ENCODE measurements around the gene SAMD11.
"Not testable (repeated sequence)": the region's sequence is repeated elsewhere in the genome, so short reads cannot be mapped to it uniquely, and the experiment has no call there.

Gene SAMD11, protein sequence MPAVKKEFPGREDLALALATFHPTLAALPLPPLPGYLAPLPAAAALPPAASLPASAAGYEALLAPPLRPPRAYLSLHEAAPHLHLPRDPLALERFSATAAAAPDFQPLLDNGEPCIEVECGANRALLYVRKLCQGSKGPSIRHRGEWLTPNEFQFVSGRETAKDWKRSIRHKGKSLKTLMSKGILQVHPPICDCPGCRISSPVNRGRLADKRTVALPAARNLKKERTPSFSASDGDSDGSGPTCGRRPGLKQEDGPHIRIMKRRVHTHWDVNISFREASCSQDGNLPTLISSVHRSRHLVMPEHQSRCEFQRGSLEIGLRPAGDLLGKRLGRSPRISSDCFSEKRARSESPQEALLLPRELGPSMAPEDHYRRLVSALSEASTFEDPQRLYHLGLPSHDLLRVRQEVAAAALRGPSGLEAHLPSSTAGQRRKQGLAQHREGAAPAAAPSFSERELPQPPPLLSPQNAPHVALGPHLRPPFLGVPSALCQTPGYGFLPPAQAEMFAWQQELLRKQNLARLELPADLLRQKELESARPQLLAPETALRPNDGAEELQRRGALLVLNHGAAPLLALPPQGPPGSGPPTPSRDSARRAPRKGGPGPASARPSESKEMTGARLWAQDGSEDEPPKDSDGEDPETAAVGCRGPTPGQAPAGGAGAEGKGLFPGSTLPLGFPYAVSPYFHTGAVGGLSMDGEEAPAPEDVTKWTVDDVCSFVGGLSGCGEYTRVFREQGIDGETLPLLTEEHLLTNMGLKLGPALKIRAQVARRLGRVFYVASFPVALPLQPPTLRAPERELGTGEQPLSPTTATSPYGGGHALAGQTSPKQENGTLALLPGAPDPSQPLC
- total RNA-seq: 0 reads per million in 2 donors

DNA sequence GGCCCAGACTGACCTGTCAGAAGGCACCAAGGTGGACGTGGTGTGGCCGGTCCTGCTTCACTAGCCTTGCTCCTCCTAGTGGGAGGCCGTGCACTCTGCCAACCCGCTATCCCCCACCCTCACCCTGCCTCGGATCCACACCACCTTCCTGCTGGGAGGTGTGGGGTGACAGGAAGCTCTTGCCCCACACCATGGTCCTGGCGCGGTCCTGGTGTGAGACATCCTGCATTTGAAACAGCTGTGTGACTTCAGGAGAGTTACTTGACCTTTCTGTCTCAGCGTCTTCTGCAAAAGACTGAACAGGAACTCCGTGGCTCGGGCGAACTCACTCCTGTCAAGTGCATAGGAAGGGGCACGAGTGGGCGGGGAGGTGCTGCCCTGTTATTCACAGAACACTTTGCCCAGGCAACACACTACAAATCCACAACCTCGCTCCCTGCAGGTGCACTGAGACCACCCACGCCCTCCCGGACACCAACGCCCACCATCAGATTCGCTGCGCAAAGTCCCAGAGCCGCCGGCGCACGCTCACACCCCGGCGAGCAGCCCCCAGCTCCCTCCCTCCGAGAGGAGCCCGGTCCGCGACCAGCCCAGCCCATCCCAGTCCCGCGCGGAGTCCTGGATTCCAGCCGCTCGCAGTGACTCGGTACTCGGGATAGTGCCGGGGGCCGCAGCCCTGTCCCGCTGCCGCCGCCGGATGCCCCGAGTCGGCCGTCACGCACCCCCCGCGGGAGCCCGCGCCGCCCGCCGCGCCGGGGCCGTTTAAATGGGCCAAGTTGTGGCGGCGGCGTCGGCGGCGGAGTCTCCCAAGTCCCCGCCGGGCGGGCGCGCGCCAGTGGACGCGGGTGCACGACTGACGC, at the start of gene SAMD11:
Gene SAMD11, plus strand, starts transcription at position 793 of the 860 bp plus-strand sequence. CDS start 509 bp downstream, outside the sequence.
- DNase-seq: peak; percentile 63

DNA sequence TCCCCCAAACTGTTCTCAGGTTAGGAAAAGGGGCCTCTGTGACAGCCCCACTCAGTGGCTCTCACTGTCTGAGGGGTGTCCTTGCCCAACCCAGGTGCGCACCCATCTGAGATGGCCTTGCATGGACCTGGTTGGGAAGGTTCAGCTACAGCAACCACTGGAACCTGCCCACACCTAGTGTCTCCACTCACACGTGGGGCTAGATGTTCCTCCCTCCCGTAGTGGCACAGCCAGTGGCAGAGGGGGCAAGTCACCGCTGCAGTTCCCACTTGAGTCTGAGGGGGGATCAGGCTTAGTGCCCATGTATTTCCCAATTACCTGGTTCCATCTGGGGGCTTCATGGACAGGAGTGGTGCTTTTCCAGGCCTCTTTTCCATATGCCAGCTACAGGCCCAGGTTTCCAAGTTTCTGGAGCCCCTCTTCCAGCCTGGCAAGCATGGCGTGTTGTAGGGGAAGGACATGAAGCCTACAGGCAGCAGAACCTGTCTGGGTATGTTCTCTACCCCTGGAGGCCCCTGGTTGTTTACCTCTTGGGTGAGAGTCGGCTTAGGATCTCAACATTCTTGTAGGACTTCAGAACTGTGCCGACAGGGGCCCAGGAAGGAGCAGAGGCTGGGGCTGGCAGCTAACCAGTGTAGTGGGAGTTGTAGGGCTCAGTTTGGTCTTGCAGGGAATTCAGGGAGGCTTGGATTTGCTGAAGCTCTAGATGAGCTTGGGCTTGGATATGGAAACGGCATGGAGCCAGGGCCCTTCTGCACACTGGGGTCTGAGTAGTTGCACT, 47.1 kb upstream of the SAMD11 start:
- not testable (repeated sequence) for DNase-seq

DNA sequence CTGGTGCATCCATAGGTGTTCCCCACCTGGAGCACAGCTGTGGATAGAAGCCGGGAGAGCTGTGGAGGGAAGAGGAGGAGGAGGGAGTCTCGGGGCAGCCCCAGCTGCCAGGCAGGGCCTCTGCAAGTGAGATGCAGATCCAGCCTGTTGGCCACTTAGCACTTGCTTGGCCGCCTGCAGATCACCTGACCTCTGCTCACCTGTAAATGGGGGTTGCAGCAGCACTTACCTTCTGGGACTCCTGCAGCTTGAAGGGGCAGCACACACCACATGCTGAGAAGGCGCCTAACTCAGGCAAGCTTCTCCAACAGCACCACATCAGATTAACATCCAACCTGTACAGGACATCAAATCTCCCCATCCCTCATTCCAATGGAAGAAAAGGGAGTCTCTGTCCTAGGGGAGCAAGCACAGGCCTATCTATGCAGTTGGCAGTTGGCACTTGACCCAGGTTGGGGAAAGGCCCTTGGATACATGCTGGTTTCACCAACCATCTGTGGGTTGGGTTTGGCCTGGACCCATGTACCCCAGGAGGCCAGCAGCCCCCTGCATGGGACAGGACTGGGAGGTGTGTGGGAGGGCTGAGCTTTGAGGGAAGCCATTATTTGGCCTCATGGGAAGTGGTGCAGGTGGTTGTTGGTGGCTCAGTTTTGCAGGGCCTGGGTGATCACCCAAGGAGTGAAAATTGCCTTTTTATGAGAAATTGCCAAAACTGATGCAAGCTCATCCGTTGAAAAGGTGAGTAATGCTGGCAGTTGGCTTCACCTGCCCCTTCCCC, 46.3 kb upstream of the SAMD11 start:
- DNase-seq: not testable (repeated sequence)

DNA sequence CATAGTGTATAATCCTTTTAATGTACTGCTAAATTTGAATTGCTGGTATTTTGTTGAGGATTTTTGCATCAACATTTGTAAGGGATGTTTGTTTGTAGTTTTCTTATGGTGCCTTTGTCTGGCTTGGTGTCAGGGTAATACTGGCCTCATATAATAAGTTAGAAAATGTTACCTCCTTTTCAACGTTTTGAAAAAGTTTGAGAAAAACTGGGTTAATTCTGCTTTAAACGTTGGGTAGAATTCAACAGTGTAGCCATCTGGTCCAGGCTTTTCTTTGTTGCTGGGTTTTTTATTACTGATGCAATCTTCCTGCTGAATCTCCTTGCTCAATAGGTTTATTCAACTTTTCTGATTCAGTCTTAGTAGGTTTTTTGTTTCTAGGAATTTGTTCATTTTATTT, 43.2 kb upstream of the SAMD11 start:
- DNase-seq: not testable (repeated sequence)

DNA sequence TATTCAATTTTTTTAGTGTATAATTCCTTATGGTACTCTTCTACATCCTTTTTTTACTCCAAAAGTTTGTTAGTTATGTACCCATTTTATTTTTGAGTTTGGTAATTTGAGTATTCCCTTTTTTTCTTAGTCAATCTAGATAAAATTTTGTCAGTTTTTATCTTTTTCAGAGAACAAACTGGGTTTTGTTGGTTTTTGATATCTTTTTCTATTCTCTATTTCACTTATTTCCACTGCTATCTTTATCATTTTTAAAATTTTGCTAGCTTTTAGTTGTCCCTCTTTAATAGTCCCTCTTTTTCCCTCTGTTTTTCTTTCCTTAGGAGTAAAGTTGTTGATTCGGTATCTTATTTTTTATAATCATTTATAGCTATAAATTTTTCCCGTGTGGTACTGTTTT, 42.8 kb upstream of the SAMD11 start:
- not testable (repeated sequence) for DNase-seq

DNA sequence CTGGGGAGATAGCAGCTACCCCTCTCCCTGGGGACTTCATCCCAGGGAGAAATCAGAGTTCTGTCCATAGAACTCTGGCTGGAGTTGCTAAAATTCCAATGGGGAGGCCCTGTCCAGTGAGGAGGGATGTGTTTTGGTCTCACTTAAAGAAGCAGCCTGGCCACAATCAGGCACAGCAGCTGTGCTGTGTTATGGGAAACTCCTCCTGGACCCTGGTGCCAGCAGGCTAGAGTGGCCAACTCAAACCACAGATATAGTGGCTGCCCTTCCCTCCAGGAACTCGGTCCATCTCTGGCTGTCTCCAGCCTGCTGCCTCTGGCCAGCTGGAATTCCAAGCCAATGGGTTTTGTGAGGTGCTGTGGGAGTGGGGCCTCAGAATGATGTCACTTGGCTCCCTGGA, 37.4 kb upstream of the SAMD11 start:
- no peak for DNase-seq

DNA sequence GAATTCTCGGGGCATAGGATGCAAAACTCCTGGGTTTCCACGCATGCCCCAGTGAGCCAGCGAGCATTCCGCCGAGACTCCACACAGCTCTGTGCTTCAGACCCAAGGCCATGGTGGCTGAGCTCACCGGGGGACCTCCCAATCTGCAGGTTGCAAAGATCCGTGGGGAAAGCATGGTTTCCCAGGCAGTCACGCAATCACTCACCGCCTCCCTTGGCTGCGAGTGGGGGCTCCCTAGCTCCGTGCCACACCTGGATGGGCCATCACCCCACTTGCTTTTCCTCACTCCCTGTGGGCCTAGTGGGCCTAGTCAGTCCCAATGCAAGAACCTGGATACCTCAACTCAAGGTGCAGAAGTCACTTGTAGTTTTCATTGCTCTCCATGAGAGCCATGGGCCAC, 37.0 kb upstream of the SAMD11 start:
- no peak for DNase-seq

DNA sequence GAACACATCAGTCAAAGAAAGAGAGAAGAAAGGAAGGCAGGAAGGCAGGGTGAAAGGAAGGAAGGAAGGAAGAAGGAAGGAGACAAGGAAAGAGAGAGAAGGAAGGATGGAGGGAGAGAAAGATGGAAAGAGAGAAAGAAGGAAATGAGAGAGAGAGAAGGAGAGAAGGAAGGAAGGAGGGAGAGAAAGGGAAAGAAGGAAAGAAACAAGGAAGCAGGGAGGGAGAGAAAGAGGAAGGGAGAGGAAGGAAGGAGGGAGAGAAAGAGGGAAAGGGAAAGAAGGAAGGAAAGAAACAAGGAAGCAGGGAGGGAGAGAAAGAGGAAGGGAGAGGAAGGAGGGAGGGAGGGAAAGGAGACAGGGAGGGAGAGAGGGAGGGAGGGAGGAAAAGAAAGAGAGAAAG, 35.4 kb upstream of the SAMD11 start:
- DNase-seq: no peak

DNA sequence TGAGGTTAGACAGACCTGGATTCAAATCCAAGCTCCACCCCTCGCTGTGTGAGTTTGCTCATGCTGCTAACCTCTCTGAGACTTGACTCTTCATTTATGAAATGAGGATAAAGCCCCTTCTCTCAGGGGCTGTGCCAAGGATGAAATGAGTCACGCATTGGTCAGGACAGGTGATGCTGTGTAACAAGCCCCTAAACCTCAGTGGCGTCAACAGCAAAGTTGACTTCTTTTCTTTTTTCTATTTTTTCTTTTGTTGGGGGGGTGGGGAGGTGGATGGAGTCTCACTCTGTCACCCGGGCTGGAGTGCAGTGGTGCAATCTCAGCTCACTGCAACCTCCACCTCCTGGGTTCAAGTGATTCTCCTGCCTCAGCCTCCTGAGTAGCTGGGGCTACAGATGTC, 33.9 kb upstream of the SAMD11 start:
- not testable (repeated sequence) for DNase-seq

DNA sequence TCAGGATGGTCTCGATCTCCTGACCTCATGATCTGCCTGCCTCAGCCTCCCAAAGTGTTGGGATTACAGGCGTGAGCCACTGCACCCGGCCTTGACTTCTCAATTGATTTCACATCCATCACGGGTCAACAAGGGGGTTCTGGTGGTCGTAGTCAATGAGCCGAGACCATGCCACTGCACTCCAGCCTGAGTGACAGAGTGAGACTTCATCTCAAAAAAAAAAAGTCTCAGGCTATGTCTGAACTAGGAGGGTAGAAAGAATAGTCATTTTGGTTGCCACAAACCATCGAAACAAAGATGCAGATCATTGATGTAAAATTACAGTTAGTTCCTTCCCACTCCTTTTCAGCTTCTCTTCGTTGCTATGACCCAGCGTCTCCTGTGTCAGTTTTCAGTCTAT, 33.5 kb upstream of the SAMD11 start:
- not testable (repeated sequence) for DNase-seq

DNA sequence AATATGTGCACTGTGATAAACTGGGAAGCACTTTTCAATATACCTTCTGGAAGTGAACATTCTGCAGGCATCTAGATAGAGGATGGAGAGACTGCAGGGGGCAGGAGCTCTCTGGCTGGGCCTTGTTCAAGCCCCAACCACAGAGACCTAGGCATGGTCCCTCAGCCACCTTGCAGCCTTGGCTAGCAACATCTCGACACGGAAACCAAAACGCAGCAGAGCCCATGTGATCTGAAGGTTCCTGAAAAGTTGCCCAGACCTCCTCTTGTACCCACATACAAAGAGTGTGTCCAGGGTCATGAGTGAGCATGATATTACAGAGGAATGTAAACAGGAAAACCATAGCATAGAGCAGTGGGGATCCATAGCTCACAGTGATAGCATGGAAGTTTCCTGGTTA, 33.1 kb upstream of the SAMD11 start:
- DNase-seq: no peak

DNA sequence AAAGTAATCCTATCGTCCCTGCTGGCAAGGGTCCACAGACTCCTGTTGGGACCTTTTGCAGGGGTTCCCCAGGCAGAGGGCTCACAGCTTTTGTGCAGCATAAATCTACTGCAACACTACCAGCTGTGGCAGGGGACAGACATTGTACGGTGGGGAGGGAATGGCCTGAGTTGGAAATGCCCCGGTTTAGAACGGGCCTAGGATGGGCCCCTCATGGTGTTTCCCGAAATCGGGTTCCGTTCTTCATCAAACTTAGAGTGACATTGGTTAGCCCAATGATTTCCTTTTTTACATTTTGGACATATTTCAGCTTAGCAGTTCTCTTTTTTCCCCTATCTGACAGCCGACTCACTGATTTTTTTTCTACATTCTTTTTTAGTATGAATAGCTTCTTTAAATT, 26.5 kb upstream of the SAMD11 start:
- no peak for DNase-seq

DNA sequence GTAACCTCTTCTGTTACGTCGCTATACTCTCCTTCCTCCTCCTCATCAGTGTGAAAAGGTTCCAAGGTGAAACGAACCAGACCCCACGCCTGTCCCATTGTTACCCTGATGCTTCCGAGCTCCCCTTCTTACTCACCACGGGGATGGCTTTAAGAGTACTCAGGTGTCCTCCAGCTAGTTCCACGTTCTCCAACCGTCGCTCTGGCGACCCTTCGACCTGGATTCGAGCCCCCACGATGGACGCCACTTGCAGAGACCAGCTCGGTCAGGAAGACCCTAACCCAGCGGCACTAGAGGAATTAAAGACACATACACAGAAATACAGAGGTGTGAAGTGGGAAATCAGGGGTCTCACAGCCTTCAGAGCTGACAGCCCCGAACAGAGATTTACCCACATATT, 25.8 kb upstream of the SAMD11 start:
- DNase-seq: not testable (repeated sequence)

DNA sequence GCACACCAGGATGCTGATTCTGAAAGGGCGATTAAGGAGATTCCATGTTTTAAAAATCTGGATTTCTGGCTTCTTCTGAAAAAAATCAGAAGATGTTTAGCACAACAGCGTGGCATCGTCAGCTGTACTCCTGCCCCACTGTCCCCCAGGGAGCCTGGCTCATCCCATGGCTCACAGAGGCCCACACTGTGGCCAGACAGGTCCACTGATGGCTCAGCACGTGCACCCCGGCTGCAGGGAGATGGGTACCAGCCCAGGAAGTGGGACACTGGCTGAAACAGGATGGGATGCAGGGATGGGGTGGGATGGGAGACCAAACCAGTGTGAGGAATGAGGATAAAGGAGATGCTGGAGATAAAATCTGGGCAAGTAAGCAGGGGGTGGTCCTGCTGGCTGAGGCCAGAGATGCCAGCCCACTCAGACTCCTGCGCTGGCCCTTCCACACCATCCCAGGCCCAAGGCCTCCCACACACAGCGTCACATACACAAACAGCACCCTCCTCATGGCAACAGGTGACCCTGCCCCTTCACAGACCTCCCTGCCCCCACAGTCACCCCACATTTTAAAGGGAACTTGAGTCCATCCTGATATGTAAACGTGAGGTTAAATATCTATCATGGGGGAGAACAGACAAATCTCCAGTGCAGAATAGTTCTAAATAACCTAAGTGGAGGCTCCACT, 23.9 kb upstream of the SAMD11 start:
- DNase-seq: no peak

DNA sequence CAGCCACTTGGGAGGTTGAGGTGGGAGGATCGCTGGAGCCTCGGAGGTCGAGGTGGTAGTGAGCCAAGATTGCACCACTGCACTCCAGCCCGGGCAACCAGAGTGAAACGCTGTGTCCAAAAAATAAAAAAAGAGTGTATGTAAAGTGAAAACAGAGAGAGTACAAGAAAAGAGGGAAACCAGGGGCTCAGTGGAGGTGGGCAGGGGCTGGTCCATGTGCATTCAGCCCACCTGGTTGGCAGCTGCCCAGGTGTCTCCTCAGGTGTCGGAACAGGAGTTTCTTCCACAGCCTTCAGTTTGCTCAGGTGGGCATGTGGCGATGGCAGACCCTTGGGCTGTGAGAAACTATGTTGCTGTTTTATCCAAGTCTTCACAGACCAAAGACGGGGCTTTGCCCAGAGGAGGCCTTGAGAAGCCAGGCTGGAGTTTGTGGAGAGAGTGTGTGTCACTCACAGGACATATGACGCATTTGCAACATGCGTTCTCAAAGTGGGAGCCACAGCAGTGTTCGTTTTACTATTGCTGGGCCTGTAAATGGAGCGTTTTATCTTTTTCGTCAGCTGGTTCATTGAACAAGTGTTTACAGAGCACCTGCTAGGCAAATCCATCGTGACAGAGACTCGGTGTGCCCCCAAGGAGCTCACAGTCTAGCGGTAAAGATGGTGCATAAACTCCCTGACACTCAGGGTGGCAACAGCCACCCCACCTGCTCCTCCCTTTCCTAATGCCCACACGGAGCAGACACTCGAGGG, 22.4 kb upstream of the SAMD11 start:
- no peak for DNase-seq

DNA sequence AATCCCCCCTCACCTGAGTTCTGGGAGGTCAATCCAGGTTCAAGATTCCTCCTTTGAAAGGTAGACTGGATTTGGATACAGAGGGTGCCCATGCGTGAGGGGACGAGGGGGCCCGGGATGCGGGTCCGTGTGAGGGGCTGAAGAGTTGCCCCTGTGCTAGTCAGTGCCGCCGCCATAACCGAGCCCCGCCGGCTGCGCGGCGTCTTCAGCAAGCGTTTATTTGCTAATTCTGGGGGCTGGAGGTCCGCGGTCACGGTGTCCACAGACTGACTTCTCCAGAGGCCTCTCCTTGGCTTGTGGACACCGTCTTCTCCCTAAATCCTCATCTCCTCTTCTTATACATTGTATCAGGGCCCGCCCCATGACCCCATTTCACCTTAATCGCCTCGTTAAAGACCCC, 20.9 kb upstream of the SAMD11 start:
- DNase-seq: no peak

DNA sequence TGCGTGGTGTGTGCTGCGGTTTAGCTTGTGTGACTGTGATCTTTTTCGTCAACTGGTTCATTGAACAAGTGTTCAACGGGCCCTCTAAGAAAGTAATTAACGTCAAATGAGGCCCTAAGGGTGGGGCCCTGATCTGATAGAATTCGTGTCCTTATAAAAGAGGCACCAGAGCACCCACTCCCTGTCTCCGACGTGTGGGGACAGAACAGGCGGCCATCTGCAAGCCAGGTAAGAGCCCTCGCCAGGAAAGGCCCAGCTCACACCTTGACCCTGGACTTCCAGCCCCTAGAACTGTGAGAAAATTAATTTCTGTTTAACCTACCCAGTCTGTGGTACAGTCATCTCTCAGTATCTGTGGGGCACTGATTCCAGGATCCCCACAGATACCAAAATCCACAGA, 20.4 kb upstream of the SAMD11 start:
- no peak for DNase-seq

DNA sequence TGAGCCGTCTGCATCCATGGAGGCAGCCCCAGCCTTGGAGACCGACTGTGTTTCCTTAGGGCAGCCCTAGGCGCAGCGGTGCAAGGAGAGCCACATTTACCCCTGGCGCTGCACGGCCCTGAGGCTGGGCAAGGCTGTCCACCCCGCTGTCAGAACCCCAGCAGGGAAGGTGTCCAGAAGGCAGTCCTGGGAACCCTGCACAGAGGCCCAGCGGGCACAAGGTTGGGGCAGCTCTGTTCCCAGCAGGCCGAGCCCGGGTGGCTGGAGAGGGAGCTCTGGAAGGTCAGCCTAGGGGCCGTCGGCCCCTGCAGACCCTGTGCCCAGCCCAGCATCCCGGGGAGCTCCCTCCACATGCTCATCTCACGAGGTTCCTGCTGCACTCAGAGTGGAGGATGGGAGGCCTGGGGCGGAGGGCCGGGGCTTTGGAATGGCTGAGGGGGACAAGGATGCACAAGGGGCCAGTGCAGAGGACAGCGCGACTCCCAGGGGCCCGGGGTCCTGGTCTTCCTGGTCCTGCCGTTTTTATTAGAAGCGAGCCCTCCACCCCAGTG, 19.9 kb upstream of the SAMD11 start:
- no peak for DNase-seq

DNA sequence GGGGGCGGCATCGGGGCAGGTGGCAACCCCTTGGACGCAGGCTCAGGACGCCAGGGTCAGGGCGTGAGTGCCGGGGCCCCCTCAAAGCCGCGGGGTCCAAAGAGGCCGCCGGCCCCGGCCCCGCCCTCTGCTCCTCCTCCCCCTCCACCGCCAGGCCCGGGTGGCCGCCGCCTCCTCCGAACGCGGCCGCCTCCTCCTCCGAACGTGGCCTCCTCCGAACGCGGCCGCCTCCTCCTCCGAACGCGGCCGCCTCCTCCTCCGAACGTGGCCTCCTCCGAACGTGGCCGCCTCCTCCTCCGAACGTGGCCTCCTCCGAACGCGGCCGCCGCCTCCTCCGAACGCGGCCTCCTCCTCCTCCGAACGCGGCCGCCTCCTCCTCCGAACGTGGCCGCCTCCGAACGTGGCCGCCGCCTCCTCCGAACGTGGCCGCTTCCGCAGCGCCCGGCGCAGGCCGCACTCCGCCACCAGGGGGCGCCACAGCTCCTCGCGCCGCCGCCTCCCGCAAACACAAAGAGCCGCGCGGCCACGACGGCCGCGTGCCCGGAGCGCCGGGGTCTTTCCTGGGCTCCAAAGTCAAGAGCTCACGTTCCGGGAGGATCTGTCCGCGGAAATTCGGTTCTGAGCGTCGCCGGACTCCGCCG, 19.3 kb upstream of the SAMD11 start:
- DNase-seq: peak; percentile 80

Measured in T-helper 9 cell (primary cell).